HG03095 (cell line): Measurements from ENCODE around the gene LILRB4.
"Not testable (repeated sequence)": the region's sequence is repeated elsewhere in the genome, so short reads cannot be mapped to it uniquely, and the experiment has no call there.

Experiments used
- ATAC-seq: cut with Tn5 transposase; IDR thresholded peaks from one replicate; pipeline ENCODE4 v1.9.1; 2021; ENCODE audit warnings: moderate library complexity; ENCODE audit not compliant: unreplicated experiment

LILRB4 gene

GRCh38 chr19:54648129-54648528, 14.7 kb upstream of the LILRB4 start:
- ATAC-seq = no peak

GRCh38 chr19:54650108-54650655, 12.6 kb upstream of the LILRB4 start:
- ATAC-seq = no peak

DNA sequence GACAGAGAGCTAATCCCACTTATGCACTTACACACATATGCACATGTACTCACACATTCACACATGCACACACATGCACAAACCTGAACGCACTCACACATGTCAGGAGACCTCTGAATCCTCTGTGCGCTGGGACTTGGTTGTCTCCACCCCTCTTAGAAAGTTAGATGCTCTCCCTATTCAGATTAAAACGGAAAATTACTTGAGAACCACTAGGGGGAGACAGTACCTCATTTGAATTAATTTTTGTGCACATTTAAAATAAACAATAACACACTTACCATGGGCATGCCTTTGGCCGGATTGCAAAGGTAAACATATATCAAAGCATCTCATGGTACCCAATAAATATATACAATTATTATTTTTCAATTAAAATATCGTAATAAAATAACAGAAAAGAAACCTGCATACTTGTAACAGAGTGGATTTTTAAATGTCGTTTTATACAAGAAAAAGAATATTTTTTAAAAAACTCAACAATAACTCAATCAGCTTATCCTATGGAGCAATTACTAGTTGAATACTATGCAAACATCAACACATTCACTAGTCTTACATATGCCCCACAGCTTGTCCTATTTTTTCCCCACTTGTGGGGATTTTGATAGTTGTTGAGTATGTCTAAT, 9.5 kb upstream of the LILRB4 start:
- ATAC-seq = no peak

DNA sequence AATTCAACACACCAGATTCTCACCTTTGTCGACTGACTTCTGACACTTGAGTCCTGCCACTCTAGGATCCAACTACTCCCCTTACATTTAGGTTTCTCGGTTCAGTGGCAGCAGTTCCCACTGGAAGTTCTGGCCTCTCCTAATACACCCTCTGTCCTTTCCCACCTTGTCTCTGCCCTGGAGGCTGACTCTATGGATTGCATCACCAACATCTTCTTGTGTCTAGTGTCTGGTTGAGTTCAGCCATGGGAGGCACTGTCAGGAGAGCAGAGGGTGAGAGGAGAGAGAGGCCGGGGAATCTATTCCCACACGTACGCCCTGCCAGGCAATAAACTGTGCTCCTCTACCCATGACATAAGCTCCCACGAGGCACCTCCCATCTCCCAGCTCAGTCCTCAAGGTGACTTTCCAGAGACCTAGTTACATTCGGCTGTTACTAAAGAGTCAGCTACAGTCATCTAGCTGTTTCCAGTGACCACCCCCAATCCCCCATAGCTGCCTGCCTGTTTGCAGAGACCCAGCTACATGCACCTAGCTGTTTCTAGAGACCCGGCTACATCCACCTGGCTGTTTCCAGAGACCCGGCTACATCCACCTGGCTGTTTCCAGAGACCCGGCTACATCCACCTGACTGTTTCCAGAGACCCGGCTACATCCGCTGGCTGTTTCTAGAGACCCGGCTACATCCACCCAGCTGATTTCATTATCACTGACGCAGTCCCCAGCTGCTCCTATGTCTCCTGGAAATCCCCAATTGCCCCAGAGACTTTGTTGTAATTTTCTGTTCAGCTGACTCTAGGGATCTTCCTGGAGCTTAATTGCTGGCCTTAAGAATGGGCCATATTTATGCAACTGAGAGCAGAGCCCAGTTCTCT, 8.1 kb upstream of the LILRB4 start:
- no peak for ATAC-seq

GRCh38 chr19:54659300-54659699, 3.5 kb upstream of the LILRB4 start:
- no peak for ATAC-seq

- no peak for ATAC-seq
Measured at GRCh38 chr19:54660306-54660705, 2.5 kb upstream of the LILRB4 start.

DNA sequence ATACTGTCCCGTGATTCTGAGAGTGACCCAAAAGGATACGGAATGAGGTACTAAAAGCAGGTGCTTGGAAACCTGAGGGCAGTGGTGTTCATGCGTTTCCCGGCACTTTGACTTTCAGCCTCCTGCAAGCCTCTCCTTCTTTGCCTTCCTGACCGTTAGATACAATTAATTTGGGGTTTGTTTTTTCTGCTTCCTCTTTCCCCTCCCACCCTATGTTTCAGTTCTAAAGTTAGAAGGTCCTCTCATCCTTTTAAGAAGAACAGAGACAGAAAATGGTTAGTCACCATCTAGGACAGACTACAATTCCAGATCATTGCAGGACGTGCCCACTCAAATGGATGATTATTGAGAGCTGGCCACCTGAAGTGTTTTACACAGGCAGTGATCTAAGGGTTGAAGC, 1.8 kb upstream of the LILRB4 start:
- no peak for ATAC-seq

GRCh38 chr19:54661846-54662481, 821 bp upstream of the LILRB4 start:
- ATAC-seq = no peak

DNA sequence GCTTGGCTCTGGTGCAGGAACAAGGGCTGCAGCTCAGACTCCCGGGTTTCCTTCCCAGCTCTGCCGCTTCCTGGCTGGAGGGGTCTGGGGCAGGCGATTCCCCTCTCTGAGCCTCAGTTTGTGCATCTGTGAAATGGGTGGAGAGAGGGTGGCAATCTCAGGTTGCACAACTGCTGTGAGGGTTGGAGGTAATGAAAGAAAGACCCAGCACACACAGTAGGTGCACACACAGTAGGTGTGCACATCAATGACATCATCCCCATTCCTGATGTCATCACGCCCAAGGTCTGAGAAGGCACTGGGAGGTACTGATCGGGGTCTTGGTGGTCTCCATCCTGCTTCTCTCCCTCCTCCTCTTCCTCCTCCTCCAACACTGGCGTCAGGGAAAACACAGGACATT, 2.7 kb downstream of the LILRB4 start:
- ATAC-seq = no peak

GRCh38 chr19:54667217-54667616, 4.4 kb downstream of the LILRB4 start:
- ATAC-seq = no peak

GRCh38 chr19:54668353-54668752, 5.6 kb downstream of the LILRB4 start:
- ATAC-seq = no peak

DNA sequence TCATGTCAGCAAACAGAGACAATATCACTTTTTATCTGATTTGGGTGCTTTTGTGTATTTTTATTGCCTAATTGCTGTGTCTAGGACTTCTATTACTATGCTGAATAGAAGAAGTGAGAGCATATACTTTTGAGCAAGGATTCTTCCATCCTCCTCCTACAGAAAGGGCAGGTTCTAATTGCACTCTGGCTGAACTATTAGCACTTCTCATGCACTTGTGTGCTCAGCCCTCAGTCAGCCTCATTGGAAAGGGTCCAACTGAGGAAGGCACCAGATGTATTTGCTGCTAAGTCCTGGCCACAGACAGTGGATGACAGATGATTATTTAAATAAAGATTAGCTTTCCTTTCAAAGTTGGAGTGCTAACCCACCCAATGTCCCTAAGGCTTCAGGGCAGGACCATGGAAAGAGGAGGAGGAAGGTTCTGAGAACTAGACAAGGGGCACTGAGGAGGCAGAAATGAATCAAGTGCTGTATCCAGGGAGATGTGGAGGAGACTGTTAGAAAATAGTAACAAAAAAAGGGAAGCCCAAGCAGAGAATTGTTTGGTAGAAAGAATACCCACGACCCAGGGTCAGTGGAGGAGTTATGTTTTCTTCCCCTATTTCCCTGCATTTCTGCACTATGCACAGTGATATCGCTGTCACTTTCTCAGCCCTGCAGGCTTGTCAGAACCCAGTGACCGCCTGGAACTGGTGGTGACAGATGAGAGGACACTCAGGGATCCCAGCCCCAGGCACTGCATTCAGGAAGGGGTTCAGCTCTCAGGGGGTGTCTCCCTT, 8.0 kb downstream of the LILRB4 start:
- ATAC-seq = no peak

DNA sequence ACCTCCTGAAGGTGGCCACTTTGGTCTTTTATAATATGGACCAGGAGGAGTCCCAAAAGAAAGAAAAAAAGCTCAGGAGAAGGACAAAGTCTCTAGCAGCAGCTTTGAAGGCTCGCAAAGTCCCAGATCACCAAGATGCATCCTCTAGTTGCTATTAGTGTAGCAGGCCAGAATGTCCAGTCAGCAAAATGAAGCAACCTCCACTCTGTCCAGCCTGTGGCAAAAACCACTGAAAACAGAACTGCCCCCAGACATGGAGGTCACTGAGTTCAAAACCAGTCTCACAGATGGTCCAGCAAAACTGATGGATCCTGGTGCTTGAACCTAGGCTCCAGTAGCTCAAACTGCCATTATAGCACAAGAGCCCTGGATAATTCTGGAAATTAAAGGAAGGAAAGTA, 10.4 kb downstream of the LILRB4 start:
- no peak for ATAC-seq

DNA sequence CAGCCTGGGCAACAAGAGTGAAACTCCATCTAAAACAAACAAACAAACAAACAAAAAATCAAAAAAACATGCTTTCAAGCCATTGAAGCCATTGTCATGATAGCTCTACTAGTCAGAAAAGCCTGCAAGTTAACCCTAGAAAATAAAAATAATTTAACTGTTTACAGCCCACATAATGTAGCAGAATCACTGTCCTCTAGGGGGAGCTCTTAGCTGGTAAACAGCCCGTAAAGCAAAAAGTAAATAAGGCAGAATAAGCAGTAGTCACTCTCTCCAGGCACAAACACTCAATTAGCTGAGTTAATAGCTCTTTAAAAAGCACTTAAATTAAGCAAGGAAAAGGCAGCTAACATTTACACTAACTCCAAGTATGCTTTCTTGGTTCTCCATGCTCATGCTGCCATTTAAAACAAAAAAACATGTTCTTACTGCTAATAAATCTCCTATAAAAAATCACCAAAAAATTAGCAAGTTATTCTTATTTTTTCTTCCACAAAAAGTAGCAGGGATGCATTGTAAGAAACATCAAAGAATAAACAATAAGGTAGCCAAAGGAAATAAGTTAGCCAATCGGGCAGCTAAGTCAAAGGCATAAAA, 11.3 kb downstream of the LILRB4 start:
- ATAC-seq = no peak

GRCh38 chr19:54676210-54676834, 13.5 kb downstream of the LILRB4 start:
- not testable (repeated sequence) for ATAC-seq

DNA sequence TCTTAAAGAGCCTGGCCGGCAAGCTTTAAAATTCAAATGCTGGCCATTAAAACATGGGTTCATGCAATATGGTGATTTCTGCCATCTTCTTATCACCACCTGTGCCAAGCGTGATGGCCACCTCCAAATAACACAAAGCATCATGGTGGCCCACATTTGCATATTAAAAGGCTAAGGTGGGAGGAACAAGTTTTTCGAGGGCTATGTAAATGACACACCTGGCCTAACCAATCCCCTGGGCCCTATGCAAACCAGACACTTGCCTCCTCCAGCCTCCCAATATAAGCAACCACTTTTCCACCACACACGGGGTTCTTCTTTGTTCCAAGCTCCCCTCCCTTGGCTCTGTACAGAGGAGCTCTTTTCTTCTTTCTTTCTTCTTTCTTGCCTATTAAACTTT, 14.4 kb downstream of the LILRB4 start:
- ATAC-seq = no peak

GRCh38 chr19:54681596-54681995, 18.8 kb downstream of the LILRB4 start:
- ATAC-seq = not testable (repeated sequence)

GRCh38 chr19:54682306-54682856, 19.6 kb downstream of the LILRB4 start:
- ATAC-seq = no peak

DNA sequence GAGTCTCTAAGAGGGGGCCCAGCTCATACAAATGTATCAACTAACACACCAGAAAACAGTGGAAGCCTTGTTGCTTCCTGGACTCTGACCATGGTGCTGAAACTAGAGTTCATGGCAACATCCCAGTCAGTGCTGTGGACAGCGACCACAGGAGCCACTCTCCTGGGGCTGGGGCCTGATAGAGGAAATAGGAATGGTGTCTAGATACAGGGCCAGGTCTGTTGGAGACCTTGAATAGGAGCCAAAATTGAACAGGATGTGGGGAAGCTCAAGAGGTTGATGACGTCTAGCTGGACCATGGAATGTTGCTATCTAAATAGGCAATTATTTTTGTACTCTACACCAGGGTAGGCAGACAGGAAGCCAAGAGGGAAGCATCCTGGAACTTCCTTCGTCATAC, 21.7 kb downstream of the LILRB4 start:
- ATAC-seq = no peak
